Fibroblast of villous mesenchyme (primary cell): ENCODE measurements around the gene OR1J4. TPM values are rescaled to one million over a fixed set of nuclear protein-coding genes. Genes with fewer than 3 reads are reported as not detected.
"Not testable (repeated sequence)": the region's sequence is repeated elsewhere in the genome, so short reads cannot be mapped to it uniquely, and the experiment has no call there.

ENCODE experiments used
- DNase-seq: peaks from one replicate; pipeline ENCODE4 v3.0.0-alpha.2; 2010; ENCODE audit warnings: low read depth
- H3K4me3 ChIP-seq: 2 replicates; pipeline ENCODE4 v1.5.1; 2011; ENCODE audit warnings: low read depth, mild to moderate bottlenecking, low read length
- total RNA-seq: library from RNA; depleted of rRNA; stranded (reverse); fragments of >200 nt; gene quantifications from 2 replicates; pipeline ENCODE4 v1.2.3, GENCODE V29; 2012
- TF ChIP-seq, protein P1 (sequence below): IDR thresholded peaks from 2 replicates; pipeline ENCODE4 v1.5.1; 2012; ENCODE audit warnings: low read depth, mild to moderate bottlenecking, low read length; ENCODE audit not compliant: insufficient read depth

Gene OR1J4
- total RNA-seq, 1 donor = not detected

DNA sequence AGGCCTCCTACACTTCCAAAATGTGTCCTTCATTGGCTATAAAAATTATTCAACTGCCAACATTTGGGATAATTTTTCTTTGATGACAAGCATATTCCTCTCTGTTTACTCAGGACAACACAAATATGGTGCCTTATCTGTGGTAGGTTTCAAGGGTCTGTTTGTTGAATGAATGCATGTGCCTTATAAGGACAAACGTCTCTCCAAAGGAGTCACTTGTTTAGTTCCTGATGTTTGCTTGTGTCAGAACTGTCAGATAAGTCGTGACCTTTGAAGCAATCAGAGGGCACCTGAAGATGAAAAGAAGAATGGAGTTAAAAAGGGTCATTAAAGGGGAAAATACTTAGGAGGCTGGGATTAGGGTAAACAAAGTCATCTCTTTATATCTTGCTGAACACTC, 12.0 kb upstream of the OR1J4 start:
- H3K4me3 ChIP-seq = no peak overlapping the region
- DNase-seq = no peak
- TF ChIP-seq, protein P1, sequence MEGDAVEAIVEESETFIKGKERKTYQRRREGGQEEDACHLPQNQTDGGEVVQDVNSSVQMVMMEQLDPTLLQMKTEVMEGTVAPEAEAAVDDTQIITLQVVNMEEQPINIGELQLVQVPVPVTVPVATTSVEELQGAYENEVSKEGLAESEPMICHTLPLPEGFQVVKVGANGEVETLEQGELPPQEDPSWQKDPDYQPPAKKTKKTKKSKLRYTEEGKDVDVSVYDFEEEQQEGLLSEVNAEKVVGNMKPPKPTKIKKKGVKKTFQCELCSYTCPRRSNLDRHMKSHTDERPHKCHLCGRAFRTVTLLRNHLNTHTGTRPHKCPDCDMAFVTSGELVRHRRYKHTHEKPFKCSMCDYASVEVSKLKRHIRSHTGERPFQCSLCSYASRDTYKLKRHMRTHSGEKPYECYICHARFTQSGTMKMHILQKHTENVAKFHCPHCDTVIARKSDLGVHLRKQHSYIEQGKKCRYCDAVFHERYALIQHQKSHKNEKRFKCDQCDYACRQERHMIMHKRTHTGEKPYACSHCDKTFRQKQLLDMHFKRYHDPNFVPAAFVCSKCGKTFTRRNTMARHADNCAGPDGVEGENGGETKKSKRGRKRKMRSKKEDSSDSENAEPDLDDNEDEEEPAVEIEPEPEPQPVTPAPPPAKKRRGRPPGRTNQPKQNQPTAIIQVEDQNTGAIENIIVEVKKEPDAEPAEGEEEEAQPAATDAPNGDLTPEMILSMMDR = no peak

DNA sequence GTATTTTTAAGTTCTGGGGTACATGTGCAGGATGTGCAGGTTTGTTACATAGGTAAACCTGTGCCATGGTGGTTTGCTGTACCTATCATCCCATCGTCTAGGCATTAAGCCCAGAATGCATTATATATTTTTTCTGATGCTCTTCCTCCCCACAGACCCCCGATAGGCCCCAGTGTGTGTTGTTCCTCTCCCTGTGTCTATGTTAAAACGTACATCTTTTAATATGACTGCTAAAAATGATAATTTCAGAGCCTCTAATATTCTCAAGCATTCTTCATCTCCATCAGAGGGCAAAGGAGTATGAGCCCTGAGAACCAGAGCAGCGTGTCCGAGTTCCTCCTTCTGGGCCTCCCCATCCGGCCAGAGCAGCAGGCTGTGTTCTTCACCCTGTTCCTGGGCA, 8.4 kb upstream of the OR1J4 start, which contains the start of gene OR1J2:
Gene OR1J2 (plus strand): TSS at position 301 of the 400 bp plus-strand sequence. CDS start 0 bp downstream, at position 301.
- H3K4me3 ChIP-seq = no peak within 1 kb of the TSS
- TF ChIP-seq, protein P1 = no peak
- no peak for DNase-seq

DNA sequence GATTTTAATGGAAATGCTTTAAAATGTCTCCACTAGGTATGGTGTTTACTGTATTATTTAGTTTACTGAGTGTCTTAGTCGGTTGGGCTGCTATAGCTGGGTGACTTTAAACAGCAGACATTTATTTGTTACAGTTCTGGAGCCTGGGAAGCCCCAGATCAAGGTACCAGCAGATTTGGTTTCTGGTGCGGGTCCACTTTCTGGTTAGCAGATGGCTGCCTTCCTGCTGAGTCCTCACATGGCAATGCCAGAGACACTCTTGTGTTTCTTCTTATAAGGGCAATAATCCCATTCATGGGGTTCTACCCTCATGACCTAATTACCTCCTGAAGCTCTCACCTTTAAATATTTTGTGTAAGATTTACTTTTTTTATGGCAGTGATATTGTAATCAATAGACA, 715 bp upstream of the OR1J4 start:
- H3K4me3 ChIP-seq = no peak overlapping the region
- TF ChIP-seq, protein P1 = no peak
- no peak for DNase-seq

DNA sequence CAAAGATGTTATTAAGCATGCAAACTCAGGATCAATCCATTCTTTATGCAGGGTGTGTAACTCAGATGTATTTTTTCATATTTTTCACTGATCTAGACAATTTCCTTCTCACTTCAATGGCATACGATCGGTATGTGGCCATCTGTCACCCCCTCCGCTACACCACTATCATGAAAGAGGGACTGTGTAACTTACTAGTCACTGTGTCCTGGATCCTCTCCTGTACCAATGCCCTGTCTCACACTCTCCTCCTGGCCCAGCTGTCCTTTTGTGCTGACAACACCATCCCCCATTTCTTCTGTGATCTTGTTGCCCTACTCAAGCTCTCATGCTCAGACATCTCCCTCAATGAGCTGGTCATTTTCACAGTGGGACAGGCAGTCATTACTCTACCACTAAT, 435 bp downstream of the OR1J4 start:
- TF ChIP-seq, protein P1 = no peak
- no peak overlapping the region for H3K4me3 ChIP-seq
- DNase-seq = no peak

DNA sequence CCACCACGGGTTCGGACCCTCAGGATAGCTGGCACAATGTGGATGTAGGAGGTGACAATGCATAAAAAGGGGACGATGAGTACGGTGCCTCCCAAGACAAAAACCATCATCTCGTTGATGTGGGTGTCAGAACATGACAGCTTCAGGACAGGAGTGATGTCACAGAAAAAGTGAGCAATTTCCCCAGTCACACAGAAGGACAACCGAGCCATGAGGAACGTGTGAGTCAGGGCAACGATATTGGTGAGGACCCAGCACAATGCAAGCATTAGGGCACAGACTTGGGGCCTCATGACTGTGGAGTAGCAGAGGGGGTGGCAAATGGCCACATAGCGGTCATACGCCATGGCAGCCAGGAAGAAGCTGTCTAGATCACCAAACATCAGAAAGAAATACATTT, 7.7 kb downstream of the OR1J4 start:
- no peak for DNase-seq
- no peak overlapping the region for H3K4me3 ChIP-seq
- TF ChIP-seq, protein P1 = no peak

DNA sequence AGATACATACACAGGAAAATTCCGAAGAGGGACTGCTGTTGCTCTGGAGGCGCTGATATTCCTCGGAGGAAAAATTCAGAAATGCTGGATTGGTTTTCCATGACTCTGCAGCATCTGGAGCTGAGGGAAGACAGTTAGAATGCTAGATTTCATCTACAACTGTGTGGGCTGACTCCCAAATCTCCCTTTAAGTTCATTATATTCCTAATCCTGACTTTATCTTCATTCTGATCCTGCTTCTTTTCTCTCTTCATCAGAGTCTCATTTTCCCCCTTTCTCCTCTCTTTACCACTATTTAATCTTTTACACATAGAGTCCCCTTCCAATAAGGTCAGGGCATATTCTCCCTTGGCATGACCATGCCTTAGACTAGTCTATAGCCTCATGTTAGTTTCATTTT, 8.3 kb downstream of the OR1J4 start, which contains the start of gene OR1N1:
Gene OR1N1 (minus strand): TSS at position 101 of the 400 bp plus-strand sequence. CDS start 0 bp downstream, at position 101.
- TF ChIP-seq, protein P1 = no peak
- DNase-seq = no peak
- H3K4me3 ChIP-seq = no peak within 1 kb of the TSS

DNA sequence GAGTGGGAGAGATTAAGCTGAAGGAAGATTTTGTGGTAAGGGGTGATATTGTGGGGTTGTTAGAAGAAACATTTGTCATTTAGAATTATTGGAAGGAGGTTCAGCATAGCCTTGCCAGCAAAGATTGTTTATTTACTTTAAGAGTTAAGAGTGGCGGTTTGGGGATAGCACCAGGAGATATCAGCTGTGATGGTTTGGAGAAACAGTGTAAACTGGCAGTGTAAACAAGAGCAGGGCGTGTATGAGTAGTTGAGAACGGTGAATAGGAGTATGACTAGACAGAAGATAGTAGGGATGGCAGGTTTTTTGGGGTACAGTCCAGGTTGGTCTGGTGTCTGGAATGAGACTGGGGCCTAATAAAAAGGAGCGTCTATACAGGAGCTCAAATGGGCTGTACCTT, 12.2 kb downstream of the OR1J4 start:
- DNase-seq, H3K4me3 ChIP-seq: not testable (repeated sequence)
